ENCODE measurements around the gene PARP15.

GRCh38 chr3:122623031-122623829 is 45.8 kb downstream of the PARP15 start:
- TF ChIP-seq POLR2AphosphoS5 (IDR thresholded peaks at IDR 0.05; ENCODE audit: low read depth, low read length) = no peak
- no peak for TF ChIP-seq TAF1 (IDR thresholded peaks at IDR 0.05; ENCODE audit: low read depth, low read length)

All from GM12891 (cell line).